Subcutaneous abdominal adipose tissue (tissue), 5 donors: ENCODE results near the gene RTEL1.
A peak's percentile ranks its signal among the peaks of the same experiment; 100 is the strongest.

Experiments
- H3K27ac ChIP-seq: one replicate; pipeline ENCODE4 v1.7.0; 2013; ENCODE audit warnings: low read depth, mild to moderate bottlenecking, inconsistent platforms, low read length, moderate library complexity
- H3K27me3 ChIP-seq, 5 donors: one replicate each; pipeline ENCODE4 v1.7.0; 2013; ENCODE audit warnings: low read length in 5 of 5, inconsistent platforms in 1 of 5; ENCODE audit not compliant: control insufficient read depth in 5 of 5, insufficient read depth in 4 of 5
- H3K36me3 ChIP-seq, 5 donors: one replicate each; pipeline ENCODE4 v1.7.0; 2013; ENCODE audit warnings: low read length in 5 of 5; ENCODE audit not compliant: control insufficient read depth in 5 of 5, insufficient read depth in 5 of 5
- H3K4me1 ChIP-seq, 5 donors: one replicate each; pipeline ENCODE4 v1.7.0; 2013; ENCODE audit warnings: low read length in 5 of 5, mild to moderate bottlenecking in 3 of 5, moderate library complexity in 1 of 5; ENCODE audit not compliant: control insufficient read depth in 5 of 5, insufficient read depth in 5 of 5
- H3K4me3 ChIP-seq, 5 donors: one replicate each; pipeline ENCODE4 v1.7.0; 2013; ENCODE audit warnings: low read length in 5 of 5, low read depth in 1 of 5
- H3K9ac ChIP-seq, 5 donors: one replicate each; pipeline ENCODE4 v1.7.0; 2013; ENCODE audit warnings: low read length in 5 of 5, mild to moderate bottlenecking in 4 of 5, moderate library complexity in 3 of 5
- H3K9me3 ChIP-seq, 5 donors: one replicate each; pipeline ENCODE4 v1.7.0; 2013; ENCODE audit warnings: low read length in 5 of 5; ENCODE audit not compliant: control insufficient read depth in 5 of 5
- donor health status: healthy.
- donor health status: healthy.
- donor health status: healthy.
- donor health status: healthy.
- donor health status: healthy.

RTEL1 gene

DNA sequence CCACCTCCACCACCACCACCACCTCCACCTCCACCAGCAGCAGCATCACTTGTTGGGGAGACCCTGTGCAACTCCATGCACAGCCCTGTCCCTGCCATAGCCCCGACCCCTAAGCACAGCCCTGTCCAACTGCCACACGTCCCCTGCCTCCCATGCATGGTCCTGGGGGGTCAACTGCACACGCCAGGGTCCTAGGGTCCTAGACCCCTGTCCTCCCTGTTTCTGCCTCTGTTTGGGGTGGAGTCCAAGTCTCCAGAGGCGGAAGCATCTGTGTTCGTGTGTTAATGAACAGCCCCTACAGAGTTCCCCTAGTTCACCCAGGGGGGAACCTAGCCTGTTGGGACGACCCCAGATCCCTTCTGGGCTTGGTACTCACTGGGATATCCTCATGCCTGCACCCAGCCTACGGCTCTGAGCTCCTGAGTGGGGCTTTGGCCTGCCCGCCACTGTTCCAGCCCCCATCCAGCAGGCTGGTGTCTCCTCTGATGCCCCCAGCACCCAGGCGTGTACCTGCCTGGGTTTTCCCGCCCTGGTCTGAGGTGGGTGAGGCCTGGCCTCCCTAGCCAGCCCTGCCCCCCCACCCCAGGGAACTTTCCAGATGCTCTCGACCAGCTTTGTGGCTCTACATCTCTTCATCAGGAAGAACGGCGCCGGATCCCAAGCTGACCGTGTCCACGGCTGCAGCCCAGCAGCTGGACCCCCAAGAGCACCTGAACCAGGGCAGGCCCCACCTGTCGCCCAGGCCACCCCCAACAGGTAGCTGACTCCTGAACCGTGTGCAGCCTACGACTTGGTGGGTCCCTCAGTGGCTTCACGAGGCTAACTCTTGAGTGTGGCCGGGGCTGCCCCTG is 35.8 kb downstream of the RTEL1 start:
- Histone ChIP-seq H3K36me3 (peaks cover 0 to 34% (median 8%) of the 10 kb centered on the region in 5 donors), H3K27me3 (no peaks in the 10 kb centered on the region), H3K27ac (no peak overlapping the region), H3K9ac (no peak overlapping the region), H3K4me3 (no peak overlapping the region), H3K4me1 (peaks cover 0 to 50% (median 41%) of the 10 kb centered on the region in 5 donors), H3K9me3 (no peaks in the 10 kb centered on the region)

DNA sequence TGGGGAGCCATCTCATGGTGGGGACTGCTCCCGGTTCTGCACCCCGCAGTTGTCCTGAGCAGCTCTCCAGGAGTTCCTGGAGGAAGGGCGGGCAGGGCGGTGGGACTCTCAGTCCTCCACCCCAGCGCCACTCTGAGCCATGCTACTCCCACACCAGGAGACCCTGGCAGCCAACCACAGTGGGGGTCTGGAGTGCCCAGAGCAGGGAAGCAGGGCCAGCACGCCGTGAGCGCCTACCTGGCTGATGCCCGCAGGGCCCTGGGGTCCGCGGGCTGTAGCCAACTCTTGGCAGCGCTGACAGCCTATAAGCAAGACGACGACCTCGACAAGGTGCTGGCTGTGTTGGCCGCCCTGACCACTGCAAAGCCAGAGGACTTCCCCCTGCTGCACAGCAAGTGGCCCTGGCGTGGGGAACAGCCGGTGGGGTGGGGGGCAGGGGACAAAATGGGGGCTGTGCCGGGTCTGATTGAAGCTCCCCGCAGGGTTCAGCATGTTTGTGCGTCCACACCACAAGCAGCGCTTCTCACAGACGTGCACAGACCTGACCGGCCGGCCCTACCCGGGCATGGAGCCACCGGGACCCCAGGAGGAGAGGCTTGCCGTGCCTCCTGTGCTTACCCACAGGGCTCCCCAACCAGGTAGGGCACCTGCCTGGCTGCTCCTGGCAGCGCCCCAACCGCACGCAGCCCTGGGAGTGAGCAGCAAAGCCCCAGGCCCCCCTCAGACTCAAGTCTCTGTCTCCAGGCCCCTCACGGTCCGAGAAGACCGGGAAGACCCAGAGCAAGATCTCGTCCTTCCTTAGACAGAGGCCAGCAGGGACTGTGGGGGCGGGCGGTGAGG is 36.7 kb downstream of the RTEL1 start:
- H3K4me3 ChIP-seq: no peak overlapping the region

GRCh38 chr20:63695424-63696305 is 37.6 kb downstream of the RTEL1 start:
- Histone ChIP-seq H3K9ac (peak overlapping the region in 1 of 5 donors; percentile 42), H3K9me3 (no peaks in the 10 kb centered on the region), H3K4me3 (no peak overlapping the region), H3K36me3 (peaks cover 0 to 42% (median 8%) of the 10 kb centered on the region in 5 donors), H3K27ac (no peak overlapping the region), H3K27me3 (no peaks in the 10 kb centered on the region), H3K4me1 (peaks cover 0 to 55% (median 44%) of the 10 kb centered on the region in 5 donors)

More for the DNA sequence above, 36.7 kb downstream of the RTEL1 start:
- no peak overlapping the region for H3K27ac ChIP-seq
- H3K4me1 ChIP-seq: peaks cover 0 to 53% (median 44%) of the 10 kb centered on the region in 5 donors
- H3K9ac ChIP-seq: no peak overlapping the region
- no peaks in the 10 kb centered on the region for H3K9me3 ChIP-seq
- peaks cover 0 to 39% (median 8%) of the 10 kb centered on the region in 5 donors for H3K36me3 ChIP-seq
- no peaks in the 10 kb centered on the region for H3K27me3 ChIP-seq

DNA sequence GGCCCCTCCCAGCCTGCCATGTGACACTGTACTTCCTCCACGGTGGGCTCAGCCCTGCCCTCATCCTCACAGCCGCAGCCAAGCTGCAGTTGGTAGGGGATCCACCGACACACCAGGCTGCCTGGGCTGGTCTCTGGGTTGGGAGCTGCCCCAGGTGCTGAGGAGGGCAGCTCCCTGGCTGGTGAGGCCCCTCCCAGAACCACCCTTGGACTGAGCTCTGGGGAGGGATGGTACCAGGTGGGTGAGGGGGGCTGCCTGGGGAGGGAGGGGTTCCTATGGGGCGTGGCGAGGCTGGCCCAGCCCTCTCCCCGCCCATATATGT is 38.2 kb downstream of the RTEL1 start:
- Histone ChIP-seq H3K9ac (peak overlapping the region in 1 of 5 donors; percentile 53), H3K4me3 (no peak overlapping the region), H3K4me1 (peaks cover 0 to 55% (median 43%) of the 10 kb centered on the region in 5 donors)

DNA sequence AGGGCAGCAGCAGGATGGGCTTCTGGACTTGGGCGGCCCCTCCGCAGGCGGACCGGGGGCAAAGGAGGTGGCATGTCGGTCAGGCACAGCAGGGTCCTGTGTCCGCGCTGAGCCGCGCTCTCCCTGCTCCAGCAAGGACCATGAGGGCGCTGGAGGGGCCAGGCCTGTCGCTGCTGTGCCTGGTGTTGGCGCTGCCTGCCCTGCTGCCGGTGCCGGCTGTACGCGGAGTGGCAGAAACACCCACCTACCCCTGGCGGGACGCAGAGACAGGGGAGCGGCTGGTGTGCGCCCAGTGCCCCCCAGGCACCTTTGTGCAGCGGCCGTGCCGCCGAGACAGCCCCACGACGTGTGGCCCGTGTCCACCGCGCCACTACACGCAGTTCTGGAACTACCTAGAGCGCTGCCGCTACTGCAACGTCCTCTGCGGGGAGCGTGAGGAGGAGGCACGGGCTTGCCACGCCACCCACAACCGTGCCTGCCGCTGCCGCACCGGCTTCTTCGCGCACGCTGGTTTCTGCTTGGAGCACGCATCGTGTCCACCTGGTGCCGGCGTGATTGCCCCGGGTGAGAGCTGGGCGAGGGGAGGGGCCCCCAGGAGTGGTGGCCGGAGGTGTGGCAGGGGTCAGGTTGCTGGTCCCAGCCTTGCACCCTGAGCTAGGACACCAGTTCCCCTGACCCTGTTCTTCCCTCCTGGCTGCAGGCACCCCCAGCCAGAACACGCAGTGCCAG is 38.7 kb downstream of the RTEL1 start, which contains the start of gene TNFRSF6B:
TSS of gene TNFRSF6B (plus strand) at position 25 of the 729 bp plus-strand sequence. CDS start at position 141, 116 bp downstream.
- no peak within 1 kb of the TSS for H3K27ac ChIP-seq
- H3K27me3 ChIP-seq: no peaks in the 10 kb centered on the region
- H3K36me3 ChIP-seq: peaks cover 0 to 40% (median 8%) of the 10 kb centered on the region in 5 donors
- peak within 1 kb of the TSS in 2 of 5 donors; percentile 13 to 26 for H3K4me3 ChIP-seq
- peak within 1 kb of the TSS in 1 of 5 donors; percentile 53 for H3K9ac ChIP-seq
- no peaks in the 10 kb centered on the region for H3K9me3 ChIP-seq
- H3K4me1 ChIP-seq: peaks cover 0 to 55% (median 43%) of the 10 kb centered on the region in 5 donors

More for the DNA sequence above, 38.2 kb downstream of the RTEL1 start:
- no peaks in the 10 kb centered on the region for H3K9me3 ChIP-seq
- no peak overlapping the region for H3K27ac ChIP-seq
- peaks cover 0 to 42% (median 8%) of the 10 kb centered on the region in 5 donors for H3K36me3 ChIP-seq
- H3K27me3 ChIP-seq: no peaks in the 10 kb centered on the region

DNA sequence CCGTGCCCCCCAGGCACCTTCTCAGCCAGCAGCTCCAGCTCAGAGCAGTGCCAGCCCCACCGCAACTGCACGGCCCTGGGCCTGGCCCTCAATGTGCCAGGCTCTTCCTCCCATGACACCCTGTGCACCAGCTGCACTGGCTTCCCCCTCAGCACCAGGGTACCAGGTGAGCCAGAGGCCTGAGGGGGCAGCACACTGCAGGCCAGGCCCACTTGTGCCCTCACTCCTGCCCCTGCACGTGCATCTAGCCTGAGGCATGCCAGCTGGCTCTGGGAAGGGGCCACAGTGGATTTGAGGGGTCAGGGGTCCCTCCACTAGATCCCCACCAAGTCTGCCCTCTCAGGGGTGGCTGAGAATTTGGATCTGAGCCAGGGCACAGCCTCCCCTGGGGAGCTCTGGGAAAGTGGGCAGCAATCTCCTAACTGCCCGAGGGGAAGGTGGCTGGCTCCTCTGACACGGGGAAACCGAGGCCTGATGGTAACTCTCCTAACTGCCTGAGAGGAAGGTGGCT is 39.3 kb downstream of the RTEL1 start:
- H3K4me1 ChIP-seq: peaks cover 0 to 55% (median 43%) of the 10 kb centered on the region in 5 donors
- no peaks in the 10 kb centered on the region for H3K9me3 ChIP-seq
- no peaks in the 10 kb centered on the region for H3K27me3 ChIP-seq
- no peak overlapping the region for H3K4me3 ChIP-seq
- peak overlapping the region in 1 of 5 donors; percentile 3 for H3K9ac ChIP-seq
- H3K36me3 ChIP-seq: peaks cover 0 to 37% (median 8%) of the 10 kb centered on the region in 5 donors
- no peak overlapping the region for H3K27ac ChIP-seq

DNA sequence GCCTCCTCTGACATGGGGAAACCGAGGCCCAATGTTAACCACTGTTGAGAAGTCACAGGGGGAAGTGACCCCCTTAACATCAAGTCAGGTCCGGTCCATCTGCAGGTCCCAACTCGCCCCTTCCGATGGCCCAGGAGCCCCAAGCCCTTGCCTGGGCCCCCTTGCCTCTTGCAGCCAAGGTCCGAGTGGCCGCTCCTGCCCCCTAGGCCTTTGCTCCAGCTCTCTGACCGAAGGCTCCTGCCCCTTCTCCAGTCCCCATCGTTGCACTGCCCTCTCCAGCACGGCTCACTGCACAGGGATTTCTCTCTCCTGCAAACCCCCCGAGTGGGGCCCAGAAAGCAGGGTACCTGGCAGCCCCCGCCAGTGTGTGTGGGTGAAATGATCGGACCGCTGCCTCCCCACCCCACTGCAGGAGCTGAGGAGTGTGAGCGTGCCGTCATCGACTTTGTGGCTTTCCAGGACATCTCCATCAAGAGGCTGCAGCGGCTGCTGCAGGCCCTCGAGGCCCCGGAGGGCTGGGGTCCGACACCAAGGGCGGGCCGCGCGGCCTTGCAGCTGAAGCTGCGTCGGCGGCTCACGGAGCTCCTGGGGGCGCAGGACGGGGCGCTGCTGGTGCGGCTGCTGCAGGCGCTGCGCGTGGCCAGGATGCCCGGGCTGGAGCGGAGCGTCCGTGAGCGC is 39.9 kb downstream of the RTEL1 start:
- peaks cover 0 to 37% (median 8%) of the 10 kb centered on the region in 5 donors for H3K36me3 ChIP-seq
- peaks cover 0 to 51% (median 43%) of the 10 kb centered on the region in 5 donors for H3K4me1 ChIP-seq
- H3K27me3 ChIP-seq: no peaks in the 10 kb centered on the region
- H3K4me3 ChIP-seq: no peak overlapping the region
- no peaks in the 10 kb centered on the region for H3K9me3 ChIP-seq
- H3K27ac ChIP-seq: peak overlapping the region; percentile 62
- peak overlapping the region in 1 of 5 donors; percentile 34 for H3K9ac ChIP-seq

DNA sequence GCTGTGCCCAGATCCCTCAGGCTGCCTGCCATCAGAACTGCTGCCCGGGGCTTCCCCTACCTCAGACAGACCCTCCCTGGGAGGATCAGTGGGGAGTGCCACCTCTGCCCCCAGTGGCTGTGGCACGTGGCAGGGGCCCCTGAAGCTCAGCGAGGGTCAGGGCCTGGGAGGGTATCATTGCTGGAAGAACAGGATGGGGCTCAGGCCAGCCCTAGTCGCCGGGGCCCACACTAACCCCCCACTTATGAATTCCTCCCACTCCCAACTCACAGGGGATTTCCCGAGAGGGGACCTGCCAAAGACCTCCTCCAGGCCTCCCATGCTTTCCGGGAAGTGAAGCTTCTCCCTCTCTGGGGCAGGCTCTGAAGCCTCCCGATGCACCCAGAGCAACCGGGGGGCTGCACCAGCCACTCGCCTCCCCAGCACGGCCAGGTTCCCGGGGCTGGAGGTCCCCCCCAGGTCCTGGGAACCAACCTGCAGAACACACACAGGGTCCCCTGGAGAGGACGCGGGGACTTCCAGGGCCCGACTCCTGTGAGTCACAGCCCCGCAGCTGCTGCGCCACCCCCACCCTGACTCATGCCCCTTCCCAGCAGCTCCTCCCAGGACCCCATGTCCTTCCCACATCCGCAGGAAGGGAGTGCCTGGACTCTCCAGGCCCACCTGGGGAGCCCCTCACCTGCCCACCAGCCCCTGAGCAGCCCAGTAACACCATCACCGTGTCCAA is 40.8 kb downstream of the RTEL1 start:
- Histone ChIP-seq H3K9me3 (no peaks in the 10 kb centered on the region), H3K27me3 (no peaks in the 10 kb centered on the region), H3K4me1 (peaks cover 0 to 51% (median 43%) of the 10 kb centered on the region in 5 donors), H3K9ac (peak overlapping the region in 2 of 5 donors; percentile 34 to 68), H3K4me3 (no peak overlapping the region), H3K27ac (peak overlapping the region; percentile 62), H3K36me3 (peaks cover 0 to 40% (median 9%) of the 10 kb centered on the region in 5 donors)
